Stimulated activated CD4-positive, alpha-beta T cell treated with anti-CD3 and anti-CD28 coated beads, Interleukin-1b, Interleukin-23, amount 100 ng/mL, for 4 hours (primary cell): ENCODE results near the gene CNPPD1.

Experiments used
- DNase-seq, 2 donors: peaks; one replicate each; pipeline ENCODE4 v3.0.0-alpha.2; 2020; ENCODE audit warnings: low read depth in 2 of 2

Gene CNPPD1

DNA sequence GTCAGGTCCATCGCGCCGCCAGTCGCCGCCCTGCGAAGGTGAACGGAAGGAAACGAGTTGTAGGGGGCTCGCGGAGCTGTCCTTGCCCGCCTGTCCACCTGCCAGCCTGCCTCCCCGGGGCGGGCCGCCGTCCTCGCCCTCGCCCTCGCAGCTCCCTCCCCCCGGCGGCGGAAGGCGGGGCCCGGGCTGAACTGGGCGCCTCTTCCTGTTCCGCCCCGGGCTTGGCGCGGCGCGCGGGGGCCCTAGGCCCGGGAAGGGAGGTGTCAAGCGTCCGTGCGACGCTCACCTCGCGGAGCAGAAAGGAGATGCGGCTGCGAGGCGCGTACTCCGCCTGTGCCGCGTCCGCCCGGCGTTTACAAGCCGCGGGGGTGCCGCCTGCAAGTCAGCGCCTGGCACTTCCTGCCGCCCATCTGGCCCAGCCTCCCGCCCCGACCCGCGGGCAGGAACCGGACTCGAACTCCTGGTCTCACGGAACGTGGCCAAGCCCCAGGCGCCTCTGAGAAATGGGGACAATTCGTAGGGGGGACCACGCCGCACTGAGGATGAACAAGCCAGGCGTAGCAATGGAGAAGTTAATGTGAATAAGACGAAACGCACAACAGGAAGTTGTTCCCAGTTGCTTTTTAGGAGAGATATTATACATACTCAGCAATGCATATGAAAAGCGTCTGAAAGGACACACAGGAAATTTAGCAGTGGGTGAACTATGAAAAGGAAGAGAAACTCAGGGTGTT, at the start of gene CNPPD1:
TSS of gene CNPPD1 (minus strand) at position 108 of the 734 bp plus-strand sequence. CDS start at position 11, 97 bp downstream.
- DNase-seq = peak; percentile 66 to 88

DNA sequence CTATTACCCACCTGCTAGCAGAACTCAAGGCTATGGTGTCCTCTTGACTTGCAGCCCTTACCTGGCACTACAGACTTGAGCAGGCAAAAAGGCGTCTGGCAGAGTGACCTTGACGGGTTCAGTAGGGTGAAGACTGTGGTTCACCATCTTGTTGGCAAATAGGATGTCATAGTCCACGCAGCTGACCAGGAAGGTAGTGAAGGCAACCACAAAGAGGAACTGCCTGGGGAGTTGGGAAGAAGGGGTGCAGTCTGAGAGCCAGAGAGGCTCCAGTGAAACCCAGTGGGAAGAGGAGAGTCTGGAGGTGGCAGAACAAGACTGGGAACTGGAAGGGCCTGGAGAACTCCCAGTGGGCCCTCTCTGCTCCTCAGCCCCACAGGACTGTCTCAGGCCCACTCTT, 48.6 kb upstream of the CNPPD1 start:
- DNase-seq = no peak

DNA sequence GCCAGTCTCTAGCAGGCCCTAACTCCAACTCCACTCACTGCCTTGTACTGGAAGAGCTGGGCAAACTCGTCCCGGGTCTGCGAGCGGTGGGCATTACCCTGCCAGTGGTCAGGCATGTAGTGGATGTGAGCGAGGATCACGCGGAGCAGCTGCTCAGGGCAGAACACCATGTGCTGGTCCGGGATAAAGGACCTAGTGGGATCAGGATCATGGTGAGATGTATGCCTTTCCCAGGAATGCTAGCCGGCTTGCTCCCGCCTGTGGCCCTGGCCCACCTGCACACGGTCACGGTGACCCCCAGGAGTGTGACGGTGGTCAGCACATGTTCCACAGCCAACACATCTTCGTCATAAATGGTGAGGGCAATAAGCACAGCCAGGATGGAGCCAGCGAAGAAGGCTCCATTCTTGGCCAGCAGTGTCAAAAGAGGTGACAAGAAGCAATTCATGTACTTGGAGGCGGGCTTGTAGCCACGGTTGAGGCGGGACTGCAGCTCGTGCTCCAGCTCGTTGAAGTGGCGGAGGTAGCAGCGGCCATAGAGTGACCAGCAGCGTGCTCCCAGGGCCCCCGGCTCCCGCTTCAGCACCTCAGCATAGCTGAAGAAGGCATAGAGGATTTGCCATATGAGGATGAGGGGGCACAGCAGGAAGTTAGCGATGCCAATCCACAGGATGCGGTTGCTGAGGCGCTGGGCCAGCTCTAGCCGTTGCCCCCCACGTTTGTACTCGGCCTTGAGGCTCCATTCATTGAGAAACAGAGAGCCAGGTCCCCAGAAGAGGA, 47.3 kb upstream of the CNPPD1 start:
- no peak for DNase-seq

DNA sequence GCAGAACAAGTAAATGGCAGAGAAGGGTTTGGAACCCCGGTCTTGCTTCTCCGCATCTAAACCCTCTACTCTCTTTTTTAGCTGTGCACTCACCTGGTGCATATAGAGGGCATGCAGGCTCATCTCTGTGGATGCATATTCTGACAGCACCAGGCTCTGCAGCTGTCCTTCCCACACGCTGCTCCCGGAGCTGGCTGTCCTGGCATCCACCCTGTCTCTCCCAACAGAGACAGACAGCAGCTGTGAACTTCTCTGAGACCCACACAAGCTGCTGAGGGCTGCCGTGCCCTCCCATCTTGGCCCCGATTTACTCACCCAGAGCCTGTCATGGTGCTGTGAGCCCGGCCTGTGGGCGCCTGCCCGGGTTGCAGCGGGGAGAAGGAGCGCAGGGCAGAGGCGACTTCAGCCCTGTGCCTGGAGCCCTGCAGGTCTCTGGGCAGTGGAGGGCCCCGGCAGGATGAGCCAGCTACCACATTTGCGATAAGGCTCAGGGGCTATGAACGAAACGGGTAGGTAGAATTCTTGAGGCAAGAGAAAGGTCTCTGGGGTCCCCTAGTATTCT, 45.3 kb upstream of the CNPPD1 start:
- DNase-seq = no peak

DNA sequence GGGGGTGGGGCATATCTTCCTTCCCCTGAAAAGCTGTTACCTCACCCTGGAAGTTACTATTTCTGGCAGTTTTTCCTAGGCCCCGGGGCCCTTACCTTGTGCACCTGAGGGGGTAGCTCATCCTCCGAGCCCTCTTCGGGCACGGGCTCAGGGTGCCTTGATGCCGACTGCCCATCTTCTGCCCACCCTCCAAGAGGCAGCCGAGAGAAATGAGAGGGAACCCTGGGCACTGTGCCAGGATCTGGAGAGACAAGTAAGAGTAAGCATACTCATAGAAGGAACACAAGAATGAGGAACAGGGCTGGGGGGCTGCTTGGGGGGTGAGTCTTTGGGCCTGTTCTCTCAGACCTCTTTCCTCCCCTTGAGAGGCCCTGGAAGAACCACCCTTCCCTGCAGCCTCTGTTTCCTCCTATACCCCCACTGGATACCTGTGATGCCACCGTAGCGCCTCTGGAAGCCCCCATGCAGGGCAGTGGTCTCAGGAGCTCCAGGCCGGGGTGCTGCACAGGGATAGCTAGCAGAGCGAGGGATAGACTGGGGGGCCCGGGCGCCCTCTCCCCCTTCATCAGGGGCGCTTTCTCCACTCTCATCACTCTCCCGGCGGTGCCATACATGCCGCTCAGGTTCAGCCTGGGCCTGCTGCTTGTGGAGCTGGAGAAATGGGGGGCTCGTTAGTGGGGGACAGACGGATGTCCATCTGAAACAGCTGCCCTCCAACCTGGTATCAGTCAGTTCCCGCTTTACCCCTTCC, 44.1 kb upstream of the CNPPD1 start:
- no peak for DNase-seq

DNA sequence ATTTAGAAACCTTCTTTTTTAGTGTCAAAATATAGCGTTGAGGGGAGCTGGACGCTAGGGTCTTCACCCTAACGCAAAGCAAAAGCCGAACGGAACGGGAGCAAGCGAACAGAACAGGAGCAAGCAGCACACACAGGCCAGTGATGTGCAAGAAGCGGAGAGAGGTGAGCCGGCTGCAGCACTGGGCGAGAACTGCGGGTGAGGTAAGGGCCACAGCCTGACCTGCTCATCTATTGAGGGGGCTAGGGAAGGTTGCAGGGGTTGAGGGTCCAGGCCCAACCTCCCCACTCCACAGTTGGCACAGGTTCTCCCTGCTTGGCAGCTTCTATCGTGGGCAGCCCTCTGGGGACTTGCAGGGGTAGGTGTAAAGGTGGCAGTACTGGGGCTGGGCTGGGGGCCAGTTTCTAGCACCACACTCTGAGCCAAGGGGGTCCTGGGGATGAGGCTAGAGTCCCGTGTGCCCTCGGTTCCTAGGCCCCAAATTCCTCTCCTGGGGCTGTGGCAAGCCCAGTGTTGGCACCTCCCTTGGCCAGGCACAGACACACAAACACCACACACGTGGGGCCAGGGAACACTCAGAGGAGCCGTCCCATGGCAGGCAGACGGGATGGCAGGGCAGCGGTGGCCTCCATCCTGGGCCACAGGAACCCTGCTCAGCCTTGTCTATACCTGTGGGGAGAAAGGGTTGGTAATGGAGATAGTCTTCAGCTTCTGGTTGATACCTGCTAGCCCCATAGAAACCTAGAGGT, 43.2 kb upstream of the CNPPD1 start:
- DNase-seq = no peak

DNA sequence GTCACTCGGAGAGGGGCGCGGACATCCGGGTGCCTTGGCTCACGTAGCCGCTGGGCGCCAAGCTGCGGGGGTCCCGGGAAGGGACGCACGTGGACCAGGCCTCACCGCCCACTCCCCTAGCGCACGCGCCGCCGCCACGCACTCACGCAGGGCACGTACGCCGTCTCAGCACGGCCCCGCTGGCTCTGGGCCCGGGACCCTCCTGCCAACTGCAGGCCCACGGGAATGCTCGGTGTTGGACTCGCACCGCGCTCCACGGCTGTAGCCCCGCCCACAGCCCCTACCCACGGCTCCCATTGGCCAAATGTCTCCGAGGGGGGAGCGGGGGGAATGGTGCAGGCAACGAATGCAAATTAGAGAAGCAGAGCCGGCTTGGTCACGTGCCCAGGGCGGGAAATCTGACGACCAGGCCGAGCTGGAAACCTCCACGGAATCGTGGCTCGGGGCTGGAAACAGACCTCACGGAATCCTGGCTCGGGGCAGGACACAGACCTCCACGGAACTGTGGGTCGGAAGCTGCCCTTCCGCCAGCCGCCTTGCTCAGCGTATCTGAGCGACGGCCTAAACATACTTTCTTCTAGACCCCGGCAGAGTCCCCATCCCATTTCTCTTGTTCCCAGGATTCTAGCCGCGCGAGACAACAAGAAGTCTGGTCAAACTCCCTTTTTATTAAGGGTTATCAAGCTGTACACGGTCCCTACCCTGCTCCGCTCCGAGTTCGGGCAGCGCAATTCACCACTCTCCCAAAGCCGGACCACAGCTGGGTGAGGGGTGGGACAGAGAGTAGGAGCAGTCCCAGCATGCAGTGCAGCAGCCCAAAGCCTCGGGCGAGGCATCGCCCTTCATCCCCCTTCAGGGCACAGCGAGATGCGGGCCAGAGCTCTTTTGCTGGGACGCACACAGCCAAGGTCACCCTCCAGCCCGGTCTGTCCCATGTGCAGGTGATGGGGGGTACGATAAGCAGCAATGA, 42.3 kb upstream of the CNPPD1 start, which contains the start of gene ABCB6:
TSS of gene ABCB6 (minus strand) at position 227 of the 970 bp plus-strand sequence. CDS start 285 bp downstream, outside the sequence.
- peak; percentile 83 to 87 for DNase-seq

DNA sequence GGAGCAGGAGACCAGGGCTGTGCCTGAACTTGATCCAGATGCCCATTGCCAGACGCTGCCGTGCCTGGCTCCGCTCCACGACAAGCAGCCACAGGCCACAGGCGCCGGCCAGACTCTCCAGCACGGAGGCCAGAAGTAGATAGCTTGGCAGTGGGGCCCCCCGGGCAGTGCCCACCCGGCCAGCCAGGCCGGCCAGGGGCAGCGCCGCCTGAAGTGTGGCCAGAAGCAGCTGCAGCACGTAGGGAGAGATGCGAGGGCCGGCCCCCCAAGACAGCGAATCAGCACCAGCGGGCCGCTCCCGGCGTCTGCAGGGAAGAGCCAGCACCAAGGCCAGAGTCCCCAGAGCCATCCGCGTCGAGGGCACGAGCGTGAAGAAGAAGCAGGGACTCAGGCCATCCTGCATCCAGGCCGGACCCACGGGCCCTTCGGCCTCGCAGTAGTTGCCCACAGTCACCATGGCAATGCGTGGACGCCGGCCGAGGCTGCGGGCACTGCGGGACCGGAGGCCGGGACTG, 41.5 kb upstream of the CNPPD1 start:
- no peak for DNase-seq

DNA sequence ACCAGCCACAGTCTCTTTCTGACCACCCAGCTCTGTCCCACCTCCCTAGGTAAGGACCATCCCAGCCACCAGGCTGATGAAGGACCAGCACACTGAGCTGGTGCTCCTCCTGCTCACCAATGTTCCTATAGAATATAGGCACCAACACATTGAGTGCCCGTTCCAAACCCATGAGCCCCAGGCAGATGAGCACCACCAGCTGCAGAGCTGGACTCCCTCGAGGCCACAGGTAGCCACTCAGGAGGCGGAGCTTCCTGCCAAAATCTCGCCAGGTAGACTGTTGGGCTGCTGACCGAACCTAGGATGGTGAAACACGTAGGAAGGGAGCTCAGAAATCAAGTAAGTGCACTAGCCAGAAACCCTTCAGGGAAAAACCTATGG, 39.8 kb upstream of the CNPPD1 start:
- no peak for DNase-seq

DNA sequence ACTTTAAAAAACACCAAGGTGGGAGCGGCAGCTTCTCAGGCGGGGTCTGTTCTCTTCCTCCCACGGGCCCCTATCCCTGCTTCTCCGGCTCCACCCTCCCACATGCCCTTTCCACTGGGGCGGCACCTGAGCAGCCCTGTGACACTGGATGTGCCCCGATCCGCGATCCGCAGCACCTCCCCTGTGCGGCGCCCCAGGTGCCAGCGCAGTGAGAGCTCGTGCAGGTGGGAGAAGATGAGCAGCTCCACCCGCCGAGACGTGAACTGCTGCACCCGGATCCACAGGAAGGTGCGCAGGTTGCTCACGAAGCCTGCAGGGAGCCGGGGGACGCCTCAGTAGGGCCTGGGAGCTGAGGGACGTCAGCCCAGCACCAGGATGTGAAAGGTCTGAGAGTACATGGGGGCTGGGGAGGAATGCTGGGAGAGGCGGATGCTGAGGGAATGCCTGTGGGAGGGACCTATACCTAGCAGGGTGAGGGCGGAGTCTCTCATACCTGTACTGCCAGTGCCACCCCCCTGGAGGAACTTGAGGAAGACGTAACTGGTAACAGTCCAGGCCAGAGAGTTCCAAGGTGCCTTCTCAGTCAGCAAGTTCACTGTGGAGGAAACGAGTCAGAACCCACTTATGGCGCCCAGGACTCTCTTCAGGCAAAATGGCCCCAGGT, 39.3 kb upstream of the CNPPD1 start:
- DNase-seq = no peak

DNA sequence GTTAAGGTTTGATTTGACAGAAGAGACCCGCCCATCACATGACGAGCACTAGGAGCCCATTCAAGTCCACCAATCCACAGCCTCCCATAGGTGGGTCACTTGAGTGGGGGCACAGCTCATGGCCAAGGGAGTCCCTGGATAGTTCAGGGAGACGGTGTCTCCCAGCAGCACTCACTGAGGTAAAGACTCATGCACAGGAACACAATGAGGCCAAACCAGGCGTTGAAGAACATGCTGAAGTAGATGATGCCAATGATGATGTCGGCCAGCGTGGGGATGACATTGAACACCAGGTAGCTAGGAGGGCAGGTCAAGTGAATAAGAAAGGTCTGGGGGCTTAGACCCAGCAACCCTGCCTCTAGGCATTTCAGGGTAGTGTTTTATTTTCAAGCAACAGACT, 38.1 kb upstream of the CNPPD1 start:
- no peak for DNase-seq

DNA sequence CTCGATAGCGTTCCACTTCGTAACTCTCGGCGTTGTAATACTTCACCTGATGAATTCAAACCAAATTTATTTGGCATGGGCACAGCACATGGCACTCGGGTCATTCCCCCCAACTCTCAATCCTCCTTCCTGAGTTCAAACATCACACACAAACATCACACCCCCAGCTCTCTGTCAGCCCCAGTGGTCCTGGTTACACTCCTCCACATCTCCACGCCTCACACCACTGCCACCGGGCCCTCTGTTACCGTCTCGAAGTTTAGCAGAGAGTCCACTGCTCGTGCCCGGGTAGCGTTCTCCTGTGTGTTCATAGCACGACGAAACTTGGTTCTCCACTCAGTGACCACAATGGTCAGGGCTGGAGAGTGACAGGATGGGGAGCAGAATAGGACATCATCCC, 37.4 kb upstream of the CNPPD1 start:
- DNase-seq = no peak

DNA sequence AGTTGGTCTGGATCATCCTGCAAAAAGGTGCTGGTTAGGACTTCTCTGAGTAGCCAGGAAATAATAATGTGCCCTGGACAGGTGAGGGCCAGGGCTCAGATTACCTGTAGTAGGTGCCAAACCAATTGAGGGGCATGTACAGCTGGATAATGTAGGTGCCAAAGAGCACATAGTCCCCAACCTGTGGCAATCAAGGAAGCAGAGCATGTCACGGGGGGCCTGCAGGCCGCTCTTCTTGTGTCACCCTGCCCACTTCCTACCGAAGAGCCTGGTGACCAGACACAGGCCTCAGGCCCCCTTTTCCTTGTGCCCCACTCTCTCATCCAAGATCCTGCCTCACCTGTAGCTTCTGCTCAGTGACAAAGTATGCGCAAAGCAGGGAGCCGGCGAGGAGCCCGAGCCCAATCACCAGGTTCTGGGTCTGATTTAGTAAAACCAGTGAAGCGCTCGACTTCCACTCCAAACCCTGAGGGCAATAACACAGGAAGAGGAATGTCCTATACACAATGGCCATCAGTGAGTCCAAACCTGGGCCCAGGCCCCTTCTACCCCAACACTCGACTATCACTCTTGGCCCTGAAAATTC, 36.9 kb upstream of the CNPPD1 start:
- DNase-seq = no peak

DNA sequence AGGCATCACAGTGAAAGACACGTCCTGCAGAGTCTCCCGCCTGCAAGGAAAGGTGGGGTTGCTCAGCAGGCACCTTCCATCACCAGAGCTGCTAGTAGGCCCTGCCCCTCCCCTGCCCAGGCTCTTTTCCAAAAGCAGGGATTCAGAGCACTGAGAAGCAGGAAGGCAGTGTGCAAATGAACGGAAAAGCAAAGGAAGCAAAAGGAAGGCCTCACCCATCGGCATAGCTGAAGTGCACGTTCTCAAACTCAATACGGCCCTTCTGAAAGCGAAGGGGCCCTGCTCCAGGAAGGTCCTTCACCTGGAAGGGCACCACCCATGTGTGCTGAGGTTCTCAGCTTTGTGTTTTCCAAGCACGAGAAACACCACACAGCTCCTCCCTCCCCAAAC, 36.3 kb upstream of the CNPPD1 start:
- no peak for DNase-seq

DNA sequence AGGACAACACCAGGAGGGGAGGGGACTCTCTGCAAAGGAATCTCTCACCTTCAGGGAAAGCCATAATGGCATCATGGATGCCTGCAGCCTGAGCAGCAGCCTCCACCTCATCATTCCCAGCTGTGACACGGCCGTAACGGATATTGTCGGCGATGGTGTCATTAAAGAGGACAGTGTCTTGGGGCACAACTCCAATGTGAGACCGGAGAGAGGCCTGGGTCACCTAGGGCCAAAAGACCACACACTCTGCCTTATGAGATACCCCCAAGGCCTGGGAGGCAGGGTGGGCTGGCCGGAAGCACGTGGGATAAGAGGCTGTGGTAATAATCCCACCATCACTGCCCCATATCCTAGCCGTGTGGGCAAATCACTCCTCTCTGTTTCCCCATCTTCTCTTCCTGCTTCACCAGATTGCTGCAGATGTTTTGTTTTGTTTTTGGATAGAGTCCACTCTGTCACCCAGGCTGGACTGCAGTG, 34.2 kb upstream of the CNPPD1 start:
- no peak for DNase-seq

DNA sequence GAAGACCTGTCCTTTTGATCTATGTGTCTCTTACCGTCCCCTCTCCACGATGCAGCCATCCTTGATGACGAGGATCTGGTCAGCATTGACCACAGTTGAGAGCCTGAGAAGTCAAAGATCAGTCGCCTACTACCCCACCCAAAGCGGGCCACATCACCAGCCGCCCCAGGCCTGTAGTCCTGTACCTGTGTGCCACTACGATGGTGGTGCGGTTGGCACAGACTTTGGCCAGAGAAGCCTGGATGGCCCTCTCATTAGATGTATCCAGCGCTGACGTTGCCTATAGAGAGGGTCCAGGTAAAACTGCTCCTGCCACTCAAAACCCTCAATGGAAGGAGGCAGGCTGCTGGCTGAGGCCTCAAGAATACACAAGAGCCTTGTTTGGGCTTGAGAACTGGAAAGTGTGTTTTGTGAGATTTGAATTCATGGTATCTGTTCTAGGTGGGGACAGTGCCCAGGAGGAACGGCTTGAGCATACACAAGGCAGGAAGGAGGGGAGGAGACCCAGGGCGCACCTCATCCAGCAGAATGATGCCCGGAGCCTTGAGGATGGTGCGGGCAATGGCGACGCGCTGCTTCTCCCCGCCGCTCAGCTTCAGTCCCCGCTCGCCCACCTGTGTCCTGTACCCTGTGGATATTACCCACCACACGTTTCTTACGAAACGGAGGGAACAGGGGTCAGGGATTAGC, 33.6 kb upstream of the CNPPD1 start:
- no peak for DNase-seq

DNA sequence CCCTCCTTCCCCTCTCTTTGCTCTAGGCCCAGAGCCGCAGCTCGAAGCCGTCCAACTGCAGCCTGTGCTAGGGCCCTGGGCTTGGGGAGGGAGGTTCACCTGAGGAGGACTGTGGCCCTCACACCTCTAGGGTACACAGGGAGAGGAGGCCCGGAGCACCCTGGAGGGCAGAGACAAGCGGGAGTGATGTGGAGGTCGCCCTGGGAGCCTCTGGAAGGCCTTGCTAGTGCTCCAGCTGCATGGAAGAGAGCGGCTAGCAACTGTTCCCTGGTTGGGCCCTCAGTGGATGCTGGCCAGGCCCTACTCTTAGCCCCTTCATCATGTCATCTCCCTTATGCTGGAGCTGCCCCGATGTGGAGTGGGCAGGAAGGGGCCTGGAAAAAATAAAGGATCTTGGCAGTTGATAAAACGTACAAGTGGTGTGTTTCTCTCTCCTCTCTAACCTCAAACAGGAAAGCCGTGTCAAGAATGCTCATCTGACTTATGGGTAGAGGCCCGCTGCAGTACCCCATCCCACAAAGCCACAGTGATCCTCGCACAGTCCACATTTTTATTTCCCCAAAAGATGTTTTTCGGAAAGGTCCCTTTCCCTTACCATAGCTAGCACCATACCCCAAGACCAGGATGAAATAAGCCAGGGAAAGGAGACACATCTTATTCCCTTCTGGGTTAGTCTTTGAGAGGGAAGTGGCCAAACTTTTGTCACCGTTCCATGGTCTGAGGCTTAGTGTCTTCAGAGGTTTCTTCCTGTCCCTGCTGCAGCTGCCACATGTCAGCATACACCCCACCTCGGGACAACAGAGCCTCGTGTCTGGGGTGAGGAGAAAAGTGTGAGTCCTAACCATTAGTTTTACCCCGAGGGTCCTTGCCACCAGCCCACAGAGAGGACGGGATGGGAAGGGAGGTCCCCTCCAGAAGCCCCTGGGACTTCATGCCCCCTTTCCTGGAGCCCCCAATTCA, 32.8 kb upstream of the CNPPD1 start:
- DNase-seq = no peak
